ENCODE data around the gene UNC5A. TPM values are rescaled to one million over a fixed set of nuclear protein-coding genes. Genes with fewer than 3 reads are reported as not detected.

The UNC5A gene
- total RNA-seq, 1 experiment from 2014 or later: 10.1 TPM

DNA sequence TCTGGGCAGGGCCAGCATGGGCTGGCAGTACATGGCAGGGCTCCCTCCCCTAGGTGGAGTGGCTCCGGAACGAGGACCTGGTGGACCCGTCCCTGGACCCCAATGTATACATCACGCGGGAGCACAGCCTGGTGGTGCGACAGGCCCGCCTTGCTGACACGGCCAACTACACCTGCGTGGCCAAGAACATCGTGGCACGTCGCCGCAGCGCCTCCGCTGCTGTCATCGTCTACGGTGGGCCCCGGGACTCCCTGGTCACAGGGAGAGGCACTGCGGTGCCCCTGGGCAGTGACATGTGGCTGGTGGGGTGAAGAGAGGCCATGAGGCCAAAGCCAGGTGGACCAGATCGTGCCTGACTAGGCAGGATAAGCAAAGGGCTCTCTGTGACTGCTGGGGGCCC is 58.4 kb downstream of the UNC5A start (continued):
- TF ChIP-seq, protein P1, sequence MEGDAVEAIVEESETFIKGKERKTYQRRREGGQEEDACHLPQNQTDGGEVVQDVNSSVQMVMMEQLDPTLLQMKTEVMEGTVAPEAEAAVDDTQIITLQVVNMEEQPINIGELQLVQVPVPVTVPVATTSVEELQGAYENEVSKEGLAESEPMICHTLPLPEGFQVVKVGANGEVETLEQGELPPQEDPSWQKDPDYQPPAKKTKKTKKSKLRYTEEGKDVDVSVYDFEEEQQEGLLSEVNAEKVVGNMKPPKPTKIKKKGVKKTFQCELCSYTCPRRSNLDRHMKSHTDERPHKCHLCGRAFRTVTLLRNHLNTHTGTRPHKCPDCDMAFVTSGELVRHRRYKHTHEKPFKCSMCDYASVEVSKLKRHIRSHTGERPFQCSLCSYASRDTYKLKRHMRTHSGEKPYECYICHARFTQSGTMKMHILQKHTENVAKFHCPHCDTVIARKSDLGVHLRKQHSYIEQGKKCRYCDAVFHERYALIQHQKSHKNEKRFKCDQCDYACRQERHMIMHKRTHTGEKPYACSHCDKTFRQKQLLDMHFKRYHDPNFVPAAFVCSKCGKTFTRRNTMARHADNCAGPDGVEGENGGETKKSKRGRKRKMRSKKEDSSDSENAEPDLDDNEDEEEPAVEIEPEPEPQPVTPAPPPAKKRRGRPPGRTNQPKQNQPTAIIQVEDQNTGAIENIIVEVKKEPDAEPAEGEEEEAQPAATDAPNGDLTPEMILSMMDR (IDR thresholded peaks at IDR 0.05 in 2 of 3, conservative IDR thresholded peaks at IDR 0.05 in 1 of 3; ENCODE audit: borderline replicate concordance in 1 of 3, insufficient read depth in 1 of 3, low read depth in 2 of 3, low read length in 2 of 3): no peak
- TF ChIP-seq CEBPB (IDR thresholded peaks at IDR 0.05; ENCODE audit: low read depth): no peak
- TF ChIP-seq YY1 (IDR thresholded peaks at IDR 0.05; ENCODE audit: extremely low read depth, insufficient replicate concordance, low read depth, low read length): no peak
- no peak for TF ChIP-seq ZNF274 (IDR thresholded peaks at IDR 0.05; ENCODE audit: low read depth, low read length)
- no peak for TF ChIP-seq JUND (IDR thresholded peaks at IDR 0.05)
- TF ChIP-seq ELF1 (IDR thresholded peaks at IDR 0.05; ENCODE audit: borderline replicate concordance, low read depth): no peak
- no peak for TF ChIP-seq EZH2 (IDR thresholded peaks at IDR 0.05)
- no peak for TF ChIP-seq RAD21 (IDR thresholded peaks at IDR 0.05; ENCODE audit: low read depth)

GRCh38 chr5:176869501-176870109 is 59.2 kb downstream of the UNC5A start:
- DNase-seq (ENCODE audit: low read depth, low spot score) (no peak), ATAC-seq (peak; percentile 54; the same call in 1 of the 2 replicates)
- H3K9me3 ChIP-seq (ENCODE audit: control insufficient read depth in 1 of 2, insufficient read depth in 1 of 2, low read depth in 1 of 2, low read length in 2 of 2): no peaks in the 10 kb centered on the region
- H4K20me1 ChIP-seq (ENCODE audit: insufficient read depth): no peaks in the 10 kb centered on the region
- no peak overlapping the region for H3K4me3 ChIP-seq (replicated peaks in 1 of 2; ENCODE audit: low read depth in 1 of 2, low read length in 2 of 2)
- no peak overlapping the region for H2AFZ ChIP-seq (ENCODE audit: low read depth, low read length, poor library complexity, severe bottlenecking)
- RAD21 ChIA-PET (ENCODE audit: low non-redundant PET in 1 of 2, low total read pairs in 2 of 2, uncharacterized antibody in 2 of 2, unreplicated experiment in 2 of 2): no interaction called here
- POLR2A ChIA-PET: no interaction called here
- no peak overlapping the region for H3K4me2 ChIP-seq (ENCODE audit: low read length)
- H3K27me3 ChIP-seq (ENCODE audit: insufficient read depth, low read length): no peaks in the 10 kb centered on the region
- intact Hi-C loops (cut with micrococcal nuclease): no loop called here
- no peak overlapping the region for H3K9ac ChIP-seq (ENCODE audit: low read length)
- CTCF ChIA-PET: interaction anchor here (0.9 to 1.0 kb wide), 2 partner anchors 10 to 209 kb away, joined by 3 read pairs; no protein-coding TSS in a partner anchor
- H3K9me2 ChIP-seq (ENCODE audit: insufficient read depth): no peaks in the 10 kb centered on the region
- TF ChIP-seq SP1 (IDR thresholded peaks at IDR 0.05; ENCODE audit: low read depth) (no peak), JUND (IDR thresholded peaks at IDR 0.05) (no peak)
- H3K27ac ChIP-seq (ENCODE audit: low read depth, low read length): no peak overlapping the region
- H3K36me3 ChIP-seq (ENCODE audit: control insufficient read depth in 1 of 2, insufficient read depth in 2 of 2, low read length in 2 of 2): no peaks in the 10 kb centered on the region
- BruUV-seq (replicated peaks): no TSS peak
- H3K79me2 ChIP-seq (ENCODE audit: insufficient read depth, low read length): no peaks in the 10 kb centered on the region
- H3K4me1 ChIP-seq (ENCODE audit: control insufficient read depth in 1 of 2, insufficient read depth in 2 of 2, low read length in 2 of 2): no peaks in the 10 kb centered on the region
